ENCODE results near the gene RASSF6.

GRCh38 chr4:73603271-73603710 is 16.9 kb downstream of the RASSF6 start:
- TF ChIP-seq CTCF (IDR thresholded peaks at IDR 0.05) (no peak), ZFX (IDR thresholded peaks at IDR 0.05; ENCODE audit: borderline replicate concordance) (no peak)
